ENCODE measurements around the gene MEGF11.

DNA sequence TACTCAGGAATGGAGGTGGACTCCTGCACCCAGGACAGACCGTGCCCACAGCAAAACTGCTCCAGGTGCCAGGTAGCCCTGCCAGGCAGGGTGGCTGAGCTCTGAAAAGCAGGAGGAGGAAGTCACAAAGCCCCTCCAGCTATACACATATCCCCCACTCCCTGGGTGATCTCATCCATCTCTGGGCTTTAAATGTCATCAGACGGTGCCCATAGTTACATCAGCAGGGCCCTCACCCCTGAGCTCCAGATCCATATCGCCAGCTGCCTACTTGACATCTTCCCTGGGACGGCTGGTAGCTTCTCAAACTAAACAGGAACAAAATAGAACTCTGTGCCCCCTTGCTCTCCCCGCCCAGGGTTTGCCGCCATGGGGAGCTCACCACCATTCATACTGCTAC lies 87.7 kb downstream of the MEGF11 start:
- no peak for TF ChIP-seq CTCF (IDR thresholded peaks at IDR 0.05 in 8 of 11, conservative IDR thresholded peaks at IDR 0.05 in 3 of 11)
- no peak for TF ChIP-seq POLR2AphosphoS5 (IDR thresholded peaks at IDR 0.05)
- TF ChIP-seq POLR2A (IDR thresholded peaks at IDR 0.05), result no peak
